ENCODE measurements around the gene ASIC1.

Gene ASIC1

DNA sequence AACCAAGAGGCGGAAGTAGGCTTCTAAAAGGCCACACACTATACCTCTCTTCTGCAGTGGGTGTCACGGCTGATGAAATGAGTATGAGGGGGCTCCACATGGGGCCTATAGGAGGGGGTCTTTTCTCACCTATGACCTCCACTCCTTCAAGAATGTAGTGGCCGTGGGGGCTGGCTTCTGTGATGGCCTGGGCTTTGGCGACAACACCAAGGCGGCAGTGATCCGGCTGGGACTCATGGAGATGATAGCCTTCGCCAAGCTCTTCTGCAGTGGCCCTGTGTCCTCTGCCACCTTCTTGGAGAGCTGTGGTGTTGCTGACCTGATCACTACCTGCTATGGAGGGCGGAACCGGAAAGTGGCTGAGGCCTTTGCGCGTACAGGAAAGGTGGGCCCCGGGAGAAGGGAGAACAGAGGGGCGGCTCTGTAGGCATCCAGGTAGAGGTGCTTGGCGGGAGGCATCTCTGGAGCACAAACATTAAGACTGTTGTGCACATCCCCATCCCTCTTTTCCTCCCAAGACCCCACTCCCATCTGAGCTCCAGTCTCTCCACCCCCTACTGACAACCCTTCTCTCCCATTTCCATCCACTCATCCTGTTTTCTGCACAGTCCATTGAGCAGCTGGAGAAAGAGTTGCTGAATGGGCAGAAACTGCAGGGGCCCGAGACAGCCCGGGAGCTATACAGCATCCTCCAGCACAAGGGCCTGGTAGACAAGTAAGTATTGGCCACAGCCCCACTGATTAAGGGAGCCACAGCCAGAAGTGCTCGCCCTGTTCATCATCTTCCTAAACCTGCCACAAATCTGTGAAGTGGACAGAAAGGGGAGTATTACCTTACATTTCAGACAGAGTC is 50.2 kb downstream of the ASIC1 start:
- CTCF ChIA-PET = no interaction called here
- TF ChIP-seq SUZ12 (IDR thresholded peaks at IDR 0.05) (no peak), FOXM1 (IDR thresholded peaks at IDR 0.05; ENCODE audit: borderline replicate concordance) (no peak), BHLHE40 (IDR thresholded peaks at IDR 0.05; ENCODE audit: borderline replicate concordance) (no peak), FOXK2 (IDR thresholded peaks at IDR 0.05) (no peak), HDGF (IDR thresholded peaks at IDR 0.05; ENCODE audit: borderline replicate concordance) (no peak), L3MBTL2 (conservative IDR thresholded peaks at IDR 0.05) (no peak), ELF4 (IDR thresholded peaks at IDR 0.05) (no peak), CTBP1 (IDR thresholded peaks at IDR 0.05; ENCODE audit: borderline replicate concordance) (no peak), ZNF384 (IDR thresholded peaks at IDR 0.05) (no peak), FOXA1 (IDR thresholded peaks at IDR 0.05) (no peak), TARDBP (IDR thresholded peaks at IDR 0.05) (no peak), SP1 (IDR thresholded peaks at IDR 0.05) (no peak), NFRKB (IDR thresholded peaks at IDR 0.05) (no peak), LEF1 (IDR thresholded peaks at IDR 0.05; ENCODE audit: borderline replicate concordance) (no peak)
- TF ChIP-seq, protein P1, sequence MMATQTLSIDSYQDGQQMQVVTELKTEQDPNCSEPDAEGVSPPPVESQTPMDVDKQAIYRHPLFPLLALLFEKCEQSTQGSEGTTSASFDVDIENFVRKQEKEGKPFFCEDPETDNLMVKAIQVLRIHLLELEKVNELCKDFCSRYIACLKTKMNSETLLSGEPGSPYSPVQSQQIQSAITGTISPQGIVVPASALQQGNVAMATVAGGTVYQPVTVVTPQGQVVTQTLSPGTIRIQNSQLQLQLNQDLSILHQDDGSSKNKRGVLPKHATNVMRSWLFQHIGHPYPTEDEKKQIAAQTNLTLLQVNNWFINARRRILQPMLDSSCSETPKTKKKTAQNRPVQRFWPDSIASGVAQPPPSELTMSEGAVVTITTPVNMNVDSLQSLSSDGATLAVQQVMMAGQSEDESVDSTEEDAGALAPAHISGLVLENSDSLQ (IDR thresholded peaks at IDR 0.05) = no peak
- POLR2A ChIA-PET = interaction anchor here (0.8 to 1.2 kb wide), 2 partner anchors 23 to 60 kb away, joined by 4 to 5 read pairs; partner anchors contain the start of genes CERS5 and SMARCD1
- no peak for DNase-seq (ENCODE audit: extremely low spot score)

DNA sequence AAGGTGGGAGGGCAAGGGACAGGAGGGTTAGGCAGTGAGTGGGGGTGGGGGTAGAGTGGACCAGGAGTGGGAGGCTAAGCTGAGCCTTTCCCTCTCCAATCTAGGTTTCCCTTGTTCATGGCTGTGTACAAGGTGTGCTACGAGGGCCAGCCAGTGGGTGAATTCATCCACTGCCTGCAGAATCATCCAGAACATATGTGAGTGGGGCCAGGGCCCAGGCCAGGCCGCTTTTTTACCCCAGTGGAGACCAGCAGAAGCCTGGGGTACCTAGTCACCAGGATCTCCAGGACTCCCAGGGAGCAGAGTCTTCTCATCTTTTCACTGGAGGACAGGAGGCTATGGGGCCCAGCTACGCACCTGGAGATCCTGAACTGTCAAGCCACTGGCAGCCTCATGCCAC is 51.9 kb downstream of the ASIC1 start:
- DNase-seq (ENCODE audit: extremely low spot score) = no peak
- POLR2A ChIA-PET = interaction anchor here (1.0 to 4.6 kb wide), 4 partner anchors 13 to 58 kb away, joined by 3 to 56 read pairs (median 31); partner anchors contain the start of genes CERS5 and SMARCD1
- CTCF ChIA-PET = interaction anchor here (3.5 to 3.8 kb wide), 2 partner anchors 8 to 25 kb away, joined by 16 to 33 read pairs; partner anchors contain the start of gene SMARCD1
- TF ChIP-seq TARDBP (IDR thresholded peaks at IDR 0.05) = no peak
- TF ChIP-seq NFRKB (IDR thresholded peaks at IDR 0.05) = no peak
- TF ChIP-seq LEF1 (IDR thresholded peaks at IDR 0.05; ENCODE audit: borderline replicate concordance) = no peak
- no peak for TF ChIP-seq ZNF384 (IDR thresholded peaks at IDR 0.05)
- TF ChIP-seq, protein P1 (IDR thresholded peaks at IDR 0.05) = no peak
- no peak for TF ChIP-seq ELF4 (IDR thresholded peaks at IDR 0.05)
- no peak for TF ChIP-seq BHLHE40 (IDR thresholded peaks at IDR 0.05; ENCODE audit: borderline replicate concordance)
- TF ChIP-seq FOXM1 (IDR thresholded peaks at IDR 0.05; ENCODE audit: borderline replicate concordance) = no peak
- TF ChIP-seq SP1 (IDR thresholded peaks at IDR 0.05) = no peak
- TF ChIP-seq SUZ12 (IDR thresholded peaks at IDR 0.05) = no peak
- no peak for TF ChIP-seq HDGF (IDR thresholded peaks at IDR 0.05; ENCODE audit: borderline replicate concordance)
- TF ChIP-seq FOXA1 (IDR thresholded peaks at IDR 0.05) = no peak
- no peak for TF ChIP-seq CTBP1 (IDR thresholded peaks at IDR 0.05; ENCODE audit: borderline replicate concordance)
- TF ChIP-seq ARNT (IDR thresholded peaks at IDR 0.05) = no peak
- TF ChIP-seq FOXK2 (IDR thresholded peaks at IDR 0.05) = no peak
- no peak for TF ChIP-seq L3MBTL2 (conservative IDR thresholded peaks at IDR 0.05)

DNA sequence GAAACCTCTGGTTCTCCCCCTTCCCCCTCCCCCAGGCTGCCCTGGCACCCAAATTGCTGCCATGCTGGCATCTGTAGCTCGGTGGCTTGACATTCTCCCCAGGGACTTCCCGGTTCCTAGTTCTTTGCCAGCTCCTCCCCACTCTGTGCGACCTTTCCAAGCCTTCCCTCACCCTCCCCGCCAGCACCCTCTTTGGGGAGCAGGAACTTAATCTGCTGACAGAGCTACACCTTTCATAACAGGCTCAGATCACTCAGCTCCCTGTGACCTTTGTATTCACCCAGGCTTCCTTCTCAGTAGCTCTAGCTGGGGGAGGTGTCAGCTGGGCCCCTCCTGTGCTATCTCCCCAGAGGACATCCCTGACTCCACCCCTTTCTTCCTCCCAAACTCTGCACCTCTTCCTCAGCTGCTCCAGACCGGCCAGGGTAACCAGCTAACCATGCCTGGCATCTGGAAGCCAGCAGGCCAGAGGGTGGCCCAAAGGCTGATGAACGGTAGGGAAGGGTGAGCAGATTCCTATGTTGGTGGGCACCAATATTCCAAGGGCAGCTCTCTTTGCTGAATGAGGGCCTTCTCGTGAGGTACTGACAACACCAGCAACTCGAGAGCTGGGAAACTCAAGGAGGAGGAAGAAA is 52.8 kb downstream of the ASIC1 start:
- ChIA-PET CTCF (interaction anchor here (0.5 to 3.8 kb wide), 8 partner anchors 8 to 1870 kb away, joined by 3 to 33 read pairs (median 7); partner anchors contain the start of gene SMARCD1), POLR2A (interaction anchor here (0.9 to 4.6 kb wide), 7 partner anchors 11 to 85 kb away, joined by 3 to 56 read pairs (median 7); partner anchors contain the start of genes CERS5, RACGAP1 and SMARCD1)
- TF ChIP-seq BHLHE40 (IDR thresholded peaks at IDR 0.05; ENCODE audit: borderline replicate concordance) (no peak), NFRKB (IDR thresholded peaks at IDR 0.05) (no peak), CTBP1 (IDR thresholded peaks at IDR 0.05; ENCODE audit: borderline replicate concordance) (no peak), LEF1 (IDR thresholded peaks at IDR 0.05; ENCODE audit: borderline replicate concordance) (no peak), FOXA1 (IDR thresholded peaks at IDR 0.05) (no peak), TARDBP (IDR thresholded peaks at IDR 0.05) (no peak), L3MBTL2 (conservative IDR thresholded peaks at IDR 0.05) (no peak), ELF4 (IDR thresholded peaks at IDR 0.05) (no peak), FOXM1 (IDR thresholded peaks at IDR 0.05; ENCODE audit: borderline replicate concordance) (no peak), FOXK2 (IDR thresholded peaks at IDR 0.05) (no peak), SUZ12 (IDR thresholded peaks at IDR 0.05) (no peak), ARNT (IDR thresholded peaks at IDR 0.05) (no peak), HDGF (IDR thresholded peaks at IDR 0.05; ENCODE audit: borderline replicate concordance) (no peak), SP1 (IDR thresholded peaks at IDR 0.05) (no peak), ZNF384 (IDR thresholded peaks at IDR 0.05) (no peak)
- TF ChIP-seq, protein P1 (IDR thresholded peaks at IDR 0.05) = no peak
- DNase-seq (ENCODE audit: extremely low spot score) = no peak

DNA sequence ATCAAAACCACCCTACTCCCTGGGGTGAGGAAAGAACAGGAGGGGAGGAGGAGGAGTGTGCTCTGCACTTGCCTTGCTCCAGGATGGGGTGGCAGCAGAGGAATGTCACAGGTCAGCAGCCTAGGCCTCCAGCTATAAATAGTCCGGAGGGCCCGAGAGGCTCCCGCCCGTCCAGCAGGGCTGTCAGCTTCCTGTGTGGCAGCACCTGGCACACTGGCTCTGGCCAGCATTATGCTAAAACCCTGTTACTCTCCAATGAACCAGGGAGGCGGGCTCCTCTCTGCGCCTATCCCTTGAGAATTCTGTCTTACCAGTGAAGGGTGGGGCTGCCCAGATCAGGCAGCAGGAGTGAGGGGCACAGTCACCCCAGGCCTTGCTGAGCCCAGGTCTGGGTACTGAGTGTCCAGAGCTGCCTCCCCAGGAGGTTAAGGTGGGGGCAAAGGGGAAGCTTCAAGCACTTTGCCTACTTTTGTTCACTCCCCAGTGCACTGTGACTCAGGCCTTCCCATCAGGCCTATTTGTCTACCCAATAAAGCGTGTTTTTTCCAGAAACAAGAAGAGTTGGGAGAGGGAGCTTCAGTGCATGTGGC is 53.5 kb downstream of the ASIC1 start:
- no peak for DNase-seq (ENCODE audit: extremely low spot score)
- no peak for TF ChIP-seq FOXM1 (IDR thresholded peaks at IDR 0.05; ENCODE audit: borderline replicate concordance)
- TF ChIP-seq SUZ12 (IDR thresholded peaks at IDR 0.05) = no peak
- no peak for TF ChIP-seq TARDBP (IDR thresholded peaks at IDR 0.05)
- no peak for TF ChIP-seq L3MBTL2 (conservative IDR thresholded peaks at IDR 0.05)
- no peak for TF ChIP-seq NFRKB (IDR thresholded peaks at IDR 0.05)
- TF ChIP-seq ARNT (IDR thresholded peaks at IDR 0.05) = no peak
- CTCF ChIA-PET = interaction anchor here (0.5 to 3.8 kb wide), 15 partner anchors 9 to 1870 kb away, joined by 3 to 33 read pairs (median 5); partner anchors contain the start of genes CERS5 and SMARCD1
- POLR2A ChIA-PET = interaction anchor here (0.9 to 4.6 kb wide), 8 partner anchors 11 to 85 kb away, joined by 3 to 56 read pairs (median 6); partner anchors contain the start of genes CERS5, RACGAP1 and SMARCD1
